IPS-NIHi7 (cell line): ENCODE results near the gene C1orf21.

Source experiments
- DNase-seq: peaks from one replicate; pipeline ENCODE4 v3.0.0; 2012; ENCODE audit warnings: mixed read lengths; ENCODE audit errors: extremely low spot score

C1orf21 gene

GRCh38 chr1:184445997-184446396 is 59.2 kb downstream of the C1orf21 start:
- DNase-seq: no peak

- DNase-seq: no peak
Measured at GRCh38 chr1:184447651-184448185, 60.9 kb downstream of the C1orf21 start.

- no peak for DNase-seq
Measured at GRCh38 chr1:184449916-184450315, 63.1 kb downstream of the C1orf21 start.

- no peak for DNase-seq
Measured at GRCh38 chr1:184455786-184456185, 69.0 kb downstream of the C1orf21 start.

- DNase-seq: no peak
Measured at GRCh38 chr1:184456189-184456588, 69.4 kb downstream of the C1orf21 start.

GRCh38 chr1:184457500-184457899 is 70.7 kb downstream of the C1orf21 start:
- DNase-seq: no peak

- no peak for DNase-seq
Measured at GRCh38 chr1:184461321-184461720, 74.5 kb downstream of the C1orf21 start.

- DNase-seq: no peak
Measured at GRCh38 chr1:184462155-184462554, 75.3 kb downstream of the C1orf21 start.

GRCh38 chr1:184462990-184463389 is 76.2 kb downstream of the C1orf21 start:
- DNase-seq: no peak

- no peak for DNase-seq
Measured at GRCh38 chr1:184463680-184464079, 76.9 kb downstream of the C1orf21 start.

GRCh38 chr1:184464757-184465156 is 77.9 kb downstream of the C1orf21 start:
- no peak for DNase-seq

GRCh38 chr1:184465489-184466146 is 78.8 kb downstream of the C1orf21 start:
- DNase-seq: peak; percentile 41

GRCh38 chr1:184467295-184467694 is 80.5 kb downstream of the C1orf21 start:
- DNase-seq: no peak

GRCh38 chr1:184469396-184469795 is 82.6 kb downstream of the C1orf21 start:
- DNase-seq: no peak

- DNase-seq: no peak
Measured at GRCh38 chr1:184471686-184472085, 84.9 kb downstream of the C1orf21 start.

GRCh38 chr1:184472136-184472535 is 85.3 kb downstream of the C1orf21 start:
- DNase-seq: no peak

GRCh38 chr1:184473176-184473966 is 86.5 kb downstream of the C1orf21 start:
- DNase-seq: no peak

- no peak for DNase-seq
Measured at GRCh38 chr1:184476187-184476586, 89.4 kb downstream of the C1orf21 start.

GRCh38 chr1:184479435-184480167 is 92.8 kb downstream of the C1orf21 start:
- no peak for DNase-seq

- peak; percentile 28 for DNase-seq
Measured at GRCh38 chr1:184480736-184481135, 93.9 kb downstream of the C1orf21 start.

- no peak for DNase-seq
Measured at GRCh38 chr1:184482136-184482535, 95.3 kb downstream of the C1orf21 start.

- no peak for DNase-seq
Measured at GRCh38 chr1:184483101-184483683, 96.4 kb downstream of the C1orf21 start.
